HG03064 (cell line): ENCODE results near the gene MUTYH.

Source experiments
- ATAC-seq: cut with Tn5 transposase; IDR thresholded peaks from one replicate; pipeline ENCODE4 v1.9.1; 2021; ENCODE audit warnings: low read depth; ENCODE audit not compliant: unreplicated experiment

MUTYH gene

DNA sequence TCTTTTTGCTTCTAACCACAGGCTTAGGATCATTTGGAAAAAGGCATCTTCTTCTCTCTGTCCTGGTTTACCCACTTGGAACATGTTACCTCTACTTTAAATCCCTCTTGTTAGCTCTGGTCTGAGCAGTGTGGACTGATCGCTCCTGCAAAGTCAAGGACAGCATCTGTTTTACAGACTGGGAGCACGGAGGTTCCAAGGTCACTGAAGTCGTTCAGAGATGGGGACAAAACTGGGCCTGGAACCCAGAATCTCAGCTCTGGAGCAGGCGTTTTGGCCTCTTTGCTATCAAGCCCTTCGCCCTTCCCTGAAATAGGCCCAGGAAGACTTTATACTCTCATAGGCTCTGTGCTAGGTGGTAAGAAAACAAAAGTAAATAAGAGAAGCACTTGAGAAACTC is 11.3 kb upstream of the MUTYH start:
- no peak for ATAC-seq

DNA sequence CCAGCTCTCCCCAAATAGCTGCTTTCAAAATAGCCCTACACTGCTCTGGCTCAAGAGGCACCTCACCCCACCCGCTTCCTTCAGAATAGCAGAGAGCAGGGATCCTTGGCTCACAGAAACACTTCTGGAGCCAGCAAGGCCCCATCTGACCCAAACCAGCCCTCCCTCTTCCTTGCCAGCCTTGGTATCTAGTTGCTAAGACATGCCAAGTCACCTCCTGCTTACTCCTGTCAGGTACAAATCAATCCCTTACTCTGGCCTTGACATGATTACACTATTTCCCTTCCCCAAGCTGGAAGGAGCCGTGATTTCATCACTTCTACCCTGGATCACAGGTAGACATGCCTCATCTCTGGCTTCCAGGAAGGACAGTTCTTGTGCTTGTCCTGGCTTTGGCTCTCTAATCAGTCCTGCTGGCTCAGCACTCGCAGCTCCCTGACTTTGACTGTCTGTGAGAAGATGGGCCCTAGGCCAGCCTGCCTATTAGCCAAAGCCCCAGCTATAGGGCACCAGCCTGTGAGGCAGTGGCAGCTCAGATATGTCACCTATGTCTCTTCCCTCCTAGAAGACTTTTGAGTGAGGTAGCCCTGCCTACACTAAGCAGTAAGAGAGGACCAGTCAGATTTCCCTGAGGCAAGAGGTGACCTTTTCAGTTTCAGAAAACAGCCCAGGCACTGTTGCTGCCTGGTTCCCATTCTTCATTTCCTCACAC is 8.9 kb upstream of the MUTYH start:
- ATAC-seq, result no peak

GRCh38 chr1:45348609-45348965 is 8.3 kb upstream of the MUTYH start:
- ATAC-seq, result no peak

- ATAC-seq, result no peak
Observed at GRCh38 chr1:45348020-45348419, 7.8 kb upstream of the MUTYH start.

- no peak for ATAC-seq
Observed at GRCh38 chr1:45346473-45346872, 6.2 kb upstream of the MUTYH start.

GRCh38 chr1:45345014-45345413 is 4.8 kb upstream of the MUTYH start:
- ATAC-seq, result no peak

- ATAC-seq, result no peak
Observed at GRCh38 chr1:45344499-45344898, 4.3 kb upstream of the MUTYH start.

DNA sequence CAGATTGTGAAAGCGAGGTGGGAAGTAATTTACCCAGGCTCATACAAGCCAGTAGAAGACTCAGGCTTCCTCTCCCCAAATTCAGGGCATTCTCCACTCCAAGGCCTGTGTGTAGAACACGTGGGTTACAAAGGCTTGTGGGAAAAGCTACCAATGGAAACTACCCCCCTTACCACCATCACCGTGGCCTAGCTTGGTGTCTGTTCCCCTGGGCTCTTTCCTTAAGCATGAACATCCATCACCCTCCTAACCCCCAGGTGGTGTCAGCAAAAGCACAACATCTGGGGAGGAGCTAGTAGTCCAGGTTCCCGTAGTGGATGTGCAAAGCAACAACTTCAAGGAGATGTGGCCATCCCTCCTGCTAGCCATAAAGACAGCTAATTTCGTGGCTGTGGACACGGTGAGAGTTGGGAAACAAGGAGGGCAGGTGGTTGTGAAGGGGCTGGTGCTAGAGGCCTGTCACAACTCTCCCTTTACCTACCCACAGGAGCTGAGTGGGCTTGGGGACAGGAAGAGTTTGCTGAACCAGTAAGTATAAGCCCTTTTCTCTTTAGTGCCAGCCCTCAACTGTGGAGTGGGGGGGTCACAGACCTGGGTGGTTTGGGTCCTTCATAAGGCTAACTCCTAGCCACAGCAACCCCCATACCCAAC is 701 bp upstream of the MUTYH start:
- no peak for ATAC-seq

GRCh38 chr1:45337630-45338325 is 2.5 kb downstream of the MUTYH start:
- ATAC-seq, result no peak

- ATAC-seq, result no peak
Observed at GRCh38 chr1:45335855-45336324, 4.3 kb downstream of the MUTYH start.

GRCh38 chr1:45334308-45335245 is 5.7 kb downstream of the MUTYH start:
- ATAC-seq, result no peak

GRCh38 chr1:45332346-45332720 is 7.9 kb downstream of the MUTYH start:
- ATAC-seq, result no peak

DNA sequence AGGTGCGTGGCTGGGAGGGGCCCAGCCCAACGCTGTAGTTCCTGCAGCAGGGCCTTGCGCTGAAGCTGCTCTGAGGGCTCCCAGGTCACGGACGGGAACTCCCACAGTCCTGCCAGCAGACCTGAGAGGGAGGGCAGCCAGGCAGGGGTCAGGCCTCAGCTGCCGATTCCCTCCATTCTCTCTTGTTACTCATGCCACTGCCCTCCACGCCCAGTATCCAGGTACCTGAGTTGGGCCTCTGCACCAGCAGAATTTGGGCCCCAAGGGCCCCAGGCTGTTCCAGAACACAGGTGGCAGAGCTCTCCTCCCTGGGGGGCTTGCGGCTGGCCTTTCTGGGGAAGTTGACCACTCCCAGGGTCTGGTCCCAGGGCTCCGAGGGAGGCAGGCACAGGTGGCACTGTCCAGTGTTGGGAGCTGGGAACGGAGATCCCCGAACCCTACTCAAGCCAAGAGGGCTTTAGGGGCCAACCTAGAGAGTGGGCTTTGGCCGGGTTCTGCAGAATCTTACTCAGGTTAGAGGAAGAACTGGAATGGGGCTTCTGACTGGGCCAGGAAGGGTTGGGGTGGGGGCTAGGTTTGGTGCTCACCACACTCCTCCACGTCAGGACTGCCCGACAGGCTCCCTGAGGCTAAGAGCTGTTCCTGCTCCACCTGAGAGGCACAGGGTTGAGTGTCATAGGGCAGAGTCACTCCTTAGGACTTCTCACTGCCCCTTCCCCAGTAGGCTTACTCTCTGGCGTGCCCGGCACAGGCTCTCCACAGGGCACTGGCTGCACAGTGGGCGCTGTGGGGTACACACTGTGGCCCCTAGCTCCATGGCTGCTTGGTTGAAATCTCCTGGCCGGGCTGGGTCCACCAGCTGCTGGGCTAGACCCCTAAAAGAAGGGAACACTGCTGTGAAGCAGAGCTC is 8.5 kb downstream of the MUTYH start:
- ATAC-seq, result no peak

GRCh38 chr1:45329445-45329844 is 10.8 kb downstream of the MUTYH start:
- ATAC-seq, result no peak

GRCh38 chr1:45328680-45329079 is 11.6 kb downstream of the MUTYH start:
- no peak for ATAC-seq

- no peak for ATAC-seq
Observed at GRCh38 chr1:45327644-45328515, 12.4 kb downstream of the MUTYH start.

DNA sequence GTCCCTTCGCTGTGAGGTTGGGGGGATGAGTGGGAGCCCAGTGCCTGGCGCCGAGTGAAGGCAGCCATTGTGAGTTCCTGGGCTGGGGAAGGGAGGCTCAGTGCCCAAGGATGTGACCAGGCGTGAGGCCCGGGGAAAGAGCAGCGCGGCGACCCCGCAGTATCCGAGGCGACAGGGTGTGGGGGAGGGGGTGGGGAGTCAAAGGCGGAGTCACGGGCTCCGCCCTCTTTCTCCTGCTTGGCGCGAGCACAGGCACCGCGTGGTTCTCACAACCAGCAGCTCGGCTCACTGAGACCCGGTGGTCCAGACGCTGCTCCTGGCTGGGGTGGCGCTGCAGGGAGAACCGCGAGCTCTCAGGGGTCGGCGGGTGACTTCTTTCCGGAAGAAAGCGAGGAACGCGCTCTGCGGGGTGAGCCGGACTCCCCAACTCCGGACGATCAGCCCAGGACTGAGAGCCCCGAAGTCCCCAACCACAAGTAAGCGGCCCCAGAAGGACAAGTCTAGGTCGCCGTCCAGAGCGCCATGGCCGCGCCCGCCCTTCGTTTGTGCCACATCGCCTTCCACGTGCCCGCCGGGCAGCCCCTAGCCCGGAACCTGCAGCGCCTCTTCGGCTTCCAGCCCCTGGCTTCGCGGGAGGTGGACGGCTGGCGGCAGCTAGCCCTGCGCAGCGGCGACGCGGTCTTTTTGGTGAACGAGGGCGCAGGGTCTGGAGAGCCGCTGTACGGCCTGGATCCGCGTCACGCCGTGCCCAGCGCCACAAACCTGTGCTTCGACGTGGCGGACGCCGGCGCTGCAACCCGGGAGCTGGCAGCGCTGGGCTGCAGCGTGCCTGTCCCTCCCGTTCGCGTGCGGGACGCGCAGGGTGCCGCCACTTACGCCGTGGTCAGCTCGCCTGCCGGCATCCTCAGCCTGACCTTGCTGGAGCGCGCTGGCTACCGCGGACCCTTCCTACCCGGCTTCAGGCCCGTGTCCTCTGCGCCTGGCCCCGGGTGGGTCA is 13.3 kb downstream of the MUTYH start, which contains the start of gene HPDL:
HPDL (plus strand) TSS at position 269 of the 997 bp plus-strand sequence; CDS start at position 523, 254 bp downstream.
- no peak for ATAC-seq
